Measurements from ENCODE around the gene NQO2.
"Not testable (repeated sequence)": the region's sequence is repeated elsewhere in the genome, so short reads cannot be mapped to it uniquely, and the experiment has no call there.

Gene NQO2

GRCh38 chr6:3026791-3027626, 27.3 kb downstream of the NQO2 start:
- in situ Hi-C loops (cut with MboI; ENCODE audit: low pct_unique_long_range_greater_than_20kb, low sequenced_read_pairs) = no loop called here
- DNase-seq = peak; percentile 33

- in situ Hi-C loops (cut with MboI; ENCODE audit: low pct_unique_long_range_greater_than_20kb, low sequenced_read_pairs); DNase-seq: not testable (repeated sequence)
Observed at GRCh38 chr6:3028156-3028555, 28.5 kb downstream of the NQO2 start.

GRCh38 chr6:3031857-3032640, 32.4 kb downstream of the NQO2 start:
- DNase-seq = no peak
- in situ Hi-C loops (cut with MboI; ENCODE audit: low pct_unique_long_range_greater_than_20kb, low sequenced_read_pairs) = no loop called here

- in situ Hi-C loops (cut with MboI; ENCODE audit: low pct_unique_long_range_greater_than_20kb, low sequenced_read_pairs) = no loop called here
- DNase-seq = no peak
Observed at GRCh38 chr6:3032986-3033385, 33.3 kb downstream of the NQO2 start.

- DNase-seq = no peak
- in situ Hi-C loops (cut with MboI; ENCODE audit: low pct_unique_long_range_greater_than_20kb, low sequenced_read_pairs) = no loop called here
Observed at GRCh38 chr6:3033652-3034051, 34.0 kb downstream of the NQO2 start.

GRCh38 chr6:3035397-3035796, 35.7 kb downstream of the NQO2 start:
- in situ Hi-C loops (cut with MboI; ENCODE audit: low pct_unique_long_range_greater_than_20kb, low sequenced_read_pairs) = no loop called here
- DNase-seq = no peak

- in situ Hi-C loops (cut with MboI; ENCODE audit: low pct_unique_long_range_greater_than_20kb, low sequenced_read_pairs) = no loop called here
- DNase-seq = no peak
Observed at GRCh38 chr6:3036861-3037637, 37.4 kb downstream of the NQO2 start.

GRCh38 chr6:3037638-3038365, 38.1 kb downstream of the NQO2 start:
- in situ Hi-C loops (cut with MboI; ENCODE audit: low pct_unique_long_range_greater_than_20kb, low sequenced_read_pairs) = no loop called here
- DNase-seq = no peak

GRCh38 chr6:3039384-3039783, 39.7 kb downstream of the NQO2 start:
- in situ Hi-C loops (cut with MboI; ENCODE audit: low pct_unique_long_range_greater_than_20kb, low sequenced_read_pairs) = no loop called here
- DNase-seq = no peak

GRCh38 chr6:3041147-3041546, 41.5 kb downstream of the NQO2 start:
- in situ Hi-C loops (cut with MboI; ENCODE audit: low pct_unique_long_range_greater_than_20kb, low sequenced_read_pairs) = no loop called here
- DNase-seq = no peak

- no peak for DNase-seq
- in situ Hi-C loops (cut with MboI; ENCODE audit: low pct_unique_long_range_greater_than_20kb, low sequenced_read_pairs) = no loop called here
Observed at GRCh38 chr6:3041606-3042005, 41.9 kb downstream of the NQO2 start.

- in situ Hi-C loops (cut with MboI; ENCODE audit: low pct_unique_long_range_greater_than_20kb, low sequenced_read_pairs) = no loop called here
- no peak for DNase-seq
Observed at GRCh38 chr6:3045369-3045768, 45.7 kb downstream of the NQO2 start.

GRCh38 chr6:3045777-3046176, 46.1 kb downstream of the NQO2 start:
- in situ Hi-C loops (cut with MboI; ENCODE audit: low pct_unique_long_range_greater_than_20kb, low sequenced_read_pairs) = no loop called here
- DNase-seq = no peak

- no peak for DNase-seq
- in situ Hi-C loops (cut with MboI; ENCODE audit: low pct_unique_long_range_greater_than_20kb, low sequenced_read_pairs) = no loop called here
Observed at GRCh38 chr6:3046295-3046694, 46.6 kb downstream of the NQO2 start.

- DNase-seq; in situ Hi-C loops (cut with MboI; ENCODE audit: low pct_unique_long_range_greater_than_20kb, low sequenced_read_pairs): not testable (repeated sequence)
Observed at GRCh38 chr6:3048009-3048408, 48.3 kb downstream of the NQO2 start.

GRCh38 chr6:3052481-3053230, 53.0 kb downstream of the NQO2 start:
- in situ Hi-C loops (cut with MboI; ENCODE audit: low pct_unique_long_range_greater_than_20kb, low sequenced_read_pairs) = no loop called here
- DNase-seq = no peak

GRCh38 chr6:3053231-3053508, 53.5 kb downstream of the NQO2 start:
- DNase-seq = no peak
- in situ Hi-C loops (cut with MboI; ENCODE audit: low pct_unique_long_range_greater_than_20kb, low sequenced_read_pairs) = no loop called here

- DNase-seq; in situ Hi-C loops (cut with MboI; ENCODE audit: low pct_unique_long_range_greater_than_20kb, low sequenced_read_pairs): not testable (repeated sequence)
Observed at GRCh38 chr6:3054229-3055157, 54.8 kb downstream of the NQO2 start.

Measured in KBM-7 (cell line).